Sigmoid colon (tissue), 7 donors: Measurements from ENCODE around the gene MMP20. TPM values are rescaled to one million over a fixed set of nuclear protein-coding genes. Genes with fewer than 3 reads are reported as not detected.

Experiments
- DNase-seq: peaks from one replicate; pipeline ENCODE4 v3.0.0-alpha.2; 2019
- H3K27ac ChIP-seq, 4 donors: fragments of 200-600 bp; sonication (generic); one replicate each; pipeline ENCODE4 v1.5.1; 2016 to 2019; ENCODE audit warnings: mild to moderate bottlenecking in 1 of 4
- H3K27me3 ChIP-seq, 3 donors: fragments of 200-600 bp; sonication (generic); one replicate each; pipeline ENCODE4 v1.5.1; 2019; ENCODE audit warnings: mild to moderate bottlenecking in 1 of 3
- H3K36me3 ChIP-seq, 4 donors: fragments of 200-600 bp; sonication (generic); one replicate each; pipeline ENCODE4 v1.5.1; 2016 to 2019
- H3K4me1 ChIP-seq, 4 donors: fragments of 200-600 bp; sonication (generic); one replicate each; pipeline ENCODE4 v1.5.1; 2017 to 2019
- H3K4me3 ChIP-seq, 4 donors: fragments of 200-600 bp; sonication (generic); one replicate each; pipeline ENCODE4 v1.5.1; 2017 to 2019; ENCODE audit warnings: mild to moderate bottlenecking in 2 of 4, moderate library complexity in 1 of 4
- H3K9me3 ChIP-seq, 4 donors: fragments of 200-600 bp in 3 of 4; sonication (generic) in 3 of 4; one replicate each; pipeline versions ENCODE4 v1.5.1 to v1.6.1; 2013 to 2019
- EP300 ChIP-seq, 4 donors: sonication (generic); formaldehyde crosslinking; IDR thresholded peaks; one replicate each; pipeline ENCODE4 v1.6.1; 2017; ENCODE audit warnings: antibody characterized with exemption in 4 of 4
- POLR2A ChIP-seq, 2 donors: fragments of 450-650 bp; IDR thresholded peaks; one replicate each; pipeline ENCODE4 v1.6.1; 2016; ENCODE audit warnings: antibody characterized with exemption in 2 of 2, mild to moderate bottlenecking in 2 of 2, moderate library complexity in 2 of 2
- POLR2AphosphoS5 ChIP-seq, 4 donors: sonication (generic); formaldehyde crosslinking; IDR thresholded peaks; one replicate each; pipeline ENCODE4 v1.6.1; 2017; ENCODE audit warnings: antibody characterized with exemption in 4 of 4
- WGBS, 2 donors: extraction: QIAGEN DNeasy Blood & Tissue Kit; methylation state at CpG; one replicate each; pipeline ENCODE4 v1.1.7; 2013; 5-methylcytosine and 5-hydroxymethylcytosine counted together
- intact Hi-C: fragments of 100-400 bp; cut with DNase I; formaldehyde crosslinking; loops from one replicate; pipeline ENCODE4 v1.15.1; 2023
- polyA plus RNA-seq, 3 donors: library from polyadenylated mRNA; stranded (reverse); fragments of 200-250 nt; gene quantifications; one replicate each; pipeline ENCODE4 v1.2.3, GENCODE V29; 2013
- total RNA-seq, 4 donors: library from RNA; depleted of rRNA; stranded (reverse); fragments of >200 nt; gene quantifications; one replicate each; pipeline ENCODE4 v1.1.0, GENCODE V29; 2016
- TF ChIP-seq, protein P1 (sequence below), 4 experiments: fragments of 450-650 bp in 3 of 4; fragments of 200-600 bp in 1 of 4; IDR thresholded peaks; one replicate each; pipeline ENCODE4 v1.5.1; 2016 to 2019; ENCODE audit warnings: antibody characterized with exemption in 4 of 4, mild to moderate bottlenecking in 3 of 4, moderate library complexity in 2 of 4
- donor health status: healthy with polysubstance abuse.
- donor health status: Bipolar disorder and iron deficiency.
- donor health status: healthy.

Gene MMP20
- total and polyA plus RNA-seq, 7 donors = not detected

DNA sequence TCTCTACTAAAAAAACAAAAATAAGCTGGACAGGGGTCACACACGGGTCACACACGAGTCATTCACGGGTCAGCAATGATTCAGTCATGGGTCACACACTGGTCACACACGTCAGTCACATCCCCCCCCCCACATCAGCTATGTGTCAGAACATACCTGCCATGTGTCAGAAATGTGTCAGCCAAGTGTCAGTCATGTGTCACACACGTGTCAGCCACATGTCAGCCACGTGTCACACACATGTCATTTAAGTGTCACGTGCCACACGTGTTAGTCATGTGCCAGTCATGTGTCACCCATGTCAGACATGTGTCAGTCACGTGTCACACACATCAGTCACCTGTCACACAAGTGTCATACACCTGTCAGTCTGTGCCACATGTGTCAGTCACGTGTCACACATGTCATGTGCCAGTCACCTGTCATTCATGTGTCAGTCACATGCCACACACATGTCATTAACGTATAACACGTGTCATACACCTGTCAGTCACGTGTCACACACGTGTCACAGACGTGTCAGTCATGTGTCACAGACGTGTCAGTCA lies 28.7 kb upstream of the MMP20 start:
- intact Hi-C loops = no loop called here
- 86 to 91% methylated on average over 16 of the region's 16 CpGs for WGBS, 2 donors
- H3K4me1 ChIP-seq = no peaks in the 10 kb centered on the region
- H3K9me3 ChIP-seq = no peaks in the 10 kb centered on the region
- no peak overlapping the region for H3K27ac ChIP-seq
- no peaks in the 10 kb centered on the region for H3K27me3 ChIP-seq
- DNase-seq = no peak
- TF ChIP-seq POLR2A (IDR thresholded peaks at IDR 0.05) = no peak
- TF ChIP-seq, protein P1, sequence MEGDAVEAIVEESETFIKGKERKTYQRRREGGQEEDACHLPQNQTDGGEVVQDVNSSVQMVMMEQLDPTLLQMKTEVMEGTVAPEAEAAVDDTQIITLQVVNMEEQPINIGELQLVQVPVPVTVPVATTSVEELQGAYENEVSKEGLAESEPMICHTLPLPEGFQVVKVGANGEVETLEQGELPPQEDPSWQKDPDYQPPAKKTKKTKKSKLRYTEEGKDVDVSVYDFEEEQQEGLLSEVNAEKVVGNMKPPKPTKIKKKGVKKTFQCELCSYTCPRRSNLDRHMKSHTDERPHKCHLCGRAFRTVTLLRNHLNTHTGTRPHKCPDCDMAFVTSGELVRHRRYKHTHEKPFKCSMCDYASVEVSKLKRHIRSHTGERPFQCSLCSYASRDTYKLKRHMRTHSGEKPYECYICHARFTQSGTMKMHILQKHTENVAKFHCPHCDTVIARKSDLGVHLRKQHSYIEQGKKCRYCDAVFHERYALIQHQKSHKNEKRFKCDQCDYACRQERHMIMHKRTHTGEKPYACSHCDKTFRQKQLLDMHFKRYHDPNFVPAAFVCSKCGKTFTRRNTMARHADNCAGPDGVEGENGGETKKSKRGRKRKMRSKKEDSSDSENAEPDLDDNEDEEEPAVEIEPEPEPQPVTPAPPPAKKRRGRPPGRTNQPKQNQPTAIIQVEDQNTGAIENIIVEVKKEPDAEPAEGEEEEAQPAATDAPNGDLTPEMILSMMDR (IDR thresholded peaks at IDR 0.05) = no peak
- TF ChIP-seq POLR2AphosphoS5 (IDR thresholded peaks at IDR 0.05) = peak; percentile 75 to 92 (median 82)
- TF ChIP-seq EP300 (IDR thresholded peaks at IDR 0.05) = no peak
- H3K36me3 ChIP-seq = no peaks in the 10 kb centered on the region
- no peak overlapping the region for H3K4me3 ChIP-seq

DNA sequence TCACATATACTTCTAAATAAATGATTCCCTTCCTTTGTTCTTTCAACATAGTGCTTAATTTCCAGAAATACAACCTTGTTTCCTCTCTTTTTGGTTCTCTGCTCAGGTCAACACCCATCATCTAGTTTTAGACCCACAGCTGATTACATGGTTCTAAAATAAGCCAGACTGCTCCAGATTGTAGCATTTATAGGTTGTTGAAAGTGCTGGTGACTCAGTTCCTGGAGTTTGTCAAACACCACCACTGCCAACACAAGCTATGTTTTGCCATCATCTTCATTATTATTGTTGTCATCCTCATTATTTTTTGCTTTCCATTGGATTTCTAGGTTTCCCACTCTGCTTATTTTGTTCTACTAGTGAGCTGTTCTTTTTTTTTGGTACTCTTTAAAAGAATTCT lies 22.3 kb upstream of the MMP20 start:
- TF ChIP-seq POLR2AphosphoS5 (IDR thresholded peaks at IDR 0.05) (no peak), POLR2A (IDR thresholded peaks at IDR 0.05) (no peak), EP300 (IDR thresholded peaks at IDR 0.05) (no peak)
- TF ChIP-seq, protein P1 (IDR thresholded peaks at IDR 0.05) = no peak
- H3K27me3 ChIP-seq = no peaks in the 10 kb centered on the region
- no peak for DNase-seq
- intact Hi-C loops = no loop called here
- no peaks in the 10 kb centered on the region for H3K9me3 ChIP-seq
- H3K27ac ChIP-seq = no peak overlapping the region
- H3K4me3 ChIP-seq = no peak overlapping the region
- no peaks in the 10 kb centered on the region for H3K4me1 ChIP-seq
- H3K36me3 ChIP-seq = no peaks in the 10 kb centered on the region

GRCh38 chr11:102643941-102644340 lies 18.8 kb upstream of the MMP20 start:
- 92 to 93% methylated on average over 4 of the region's 4 CpGs for WGBS, 2 donors
- H3K27ac ChIP-seq = no peak overlapping the region
- no peaks in the 10 kb centered on the region for H3K4me1 ChIP-seq
- no peaks in the 10 kb centered on the region for H3K27me3 ChIP-seq
- intact Hi-C loops = no loop called here
- DNase-seq = no peak
- H3K36me3 ChIP-seq = no peaks in the 10 kb centered on the region
- no peak overlapping the region for H3K4me3 ChIP-seq
- H3K9me3 ChIP-seq = no peaks in the 10 kb centered on the region
- TF ChIP-seq EP300 (IDR thresholded peaks at IDR 0.05) = no peak
- no peak for TF ChIP-seq POLR2AphosphoS5 (IDR thresholded peaks at IDR 0.05)
- no peak for TF ChIP-seq POLR2A (IDR thresholded peaks at IDR 0.05)
- TF ChIP-seq, protein P1 (IDR thresholded peaks at IDR 0.05) = no peak

DNA sequence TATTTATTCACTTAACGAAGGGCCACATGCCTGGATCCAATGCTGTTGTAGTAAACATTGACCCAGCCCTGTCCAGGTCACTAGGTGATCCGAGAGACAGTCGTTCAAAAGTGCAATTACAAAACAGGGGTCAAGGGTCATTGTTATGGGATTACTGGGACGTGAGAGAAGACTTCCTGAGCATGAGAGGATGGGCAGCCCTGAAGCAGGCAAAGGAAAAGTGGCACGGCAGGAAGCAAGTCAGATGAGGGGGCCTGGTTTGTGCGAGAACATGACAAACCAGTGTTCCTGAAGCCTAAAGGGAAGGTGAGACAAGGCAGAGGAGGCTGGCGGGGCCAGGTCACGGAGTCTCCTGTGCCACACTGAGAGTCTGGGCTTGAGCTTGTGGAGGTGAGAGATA lies 15.8 kb upstream of the MMP20 start:
- DNase-seq = no peak
- no peaks in the 10 kb centered on the region for H3K9me3 ChIP-seq
- no peak for TF ChIP-seq POLR2AphosphoS5 (IDR thresholded peaks at IDR 0.05)
- no peak for TF ChIP-seq EP300 (IDR thresholded peaks at IDR 0.05)
- H3K4me1 ChIP-seq = no peaks in the 10 kb centered on the region
- no peaks in the 10 kb centered on the region for H3K27me3 ChIP-seq
- intact Hi-C loops = no loop called here
- no peaks in the 10 kb centered on the region for H3K36me3 ChIP-seq
- H3K4me3 ChIP-seq = no peak overlapping the region
- H3K27ac ChIP-seq = no peak overlapping the region
- WGBS, 2 donors = 47 to 55% methylated on average over 8 of the region's 8 CpGs

- Histone ChIP-seq H3K27ac (no peak overlapping the region), H3K4me3 (no peak overlapping the region), H3K36me3 (no peaks in the 10 kb centered on the region), H3K4me1 (no peaks in the 10 kb centered on the region), H3K9me3 (no peaks in the 10 kb centered on the region), H3K27me3 (no peaks in the 10 kb centered on the region)
- DNase-seq = no peak
- no peak for TF ChIP-seq POLR2AphosphoS5 (IDR thresholded peaks at IDR 0.05)
- no peak for TF ChIP-seq POLR2A (IDR thresholded peaks at IDR 0.05)
- no peak for TF ChIP-seq EP300 (IDR thresholded peaks at IDR 0.05)
- TF ChIP-seq, protein P1 (IDR thresholded peaks at IDR 0.05) = no peak
- intact Hi-C loops = no loop called here
Measured at GRCh38 chr11:102639656-102640055, 14.5 kb upstream of the MMP20 start.
